ENCODE measurements around the gene ACE. TPM values are rescaled to one million over a fixed set of nuclear protein-coding genes. Genes with fewer than 3 reads are reported as not detected.
A peak's percentile ranks its signal among the peaks of the same experiment; 100 is the strongest.

Gene ACE
- total and polyA plus RNA-seq, 2 donors from 2014 or later = 4.3 to 12.9 TPM

- intact Hi-C loops (cut with DNase I) = no loop called here
- peaks cover 0 to 8% (median 0%) of the 10 kb centered on the region in 3 donors for H3K36me3 ChIP-seq (ENCODE audit: control insufficient read depth in 2 of 3, insufficient read depth in 3 of 3, low read length in 3 of 3)
- H3K27me3 ChIP-seq (ENCODE audit: control insufficient read depth, insufficient read depth, low read length) = no peaks in the 10 kb centered on the region
- no peak overlapping the region for H3K9ac ChIP-seq (ENCODE audit: low read length in 3 of 3)
- H3K9me3 ChIP-seq (ENCODE audit: control insufficient read depth in 2 of 3, insufficient read depth in 1 of 3, low read length in 3 of 3) = no peaks in the 10 kb centered on the region
- no peak overlapping the region for H3K27ac ChIP-seq (ENCODE audit: low read depth in 2 of 2, low read length in 2 of 2)
- no peak for TF ChIP-seq CTCF (IDR thresholded peaks at IDR 0.05; ENCODE audit: borderline replicate concordance, extremely low read depth, insufficient read depth)
- no peak overlapping the region for H3K4me3 ChIP-seq (ENCODE audit: low read length in 3 of 3)
- peaks cover 0 to 3% (median 1%) of the 10 kb centered on the region in 3 donors for H3K4me1 ChIP-seq (ENCODE audit: control insufficient read depth in 2 of 3, insufficient read depth in 2 of 3, low read depth in 1 of 3, low read length in 3 of 3)
- DNase-seq (peak in 2 of 5 donors; percentile 23), FAIRE-seq (no peak)
Measured at GRCh38 chr17:63483655-63484575, 7.1 kb downstream of the ACE start.

- Histone ChIP-seq H3K27me3 (ENCODE audit: control insufficient read depth, insufficient read depth, low read length) (no peaks in the 10 kb centered on the region), H3K9ac (ENCODE audit: low read length in 3 of 3) (no peak overlapping the region), H3K4me1 (ENCODE audit: control insufficient read depth in 2 of 3, insufficient read depth in 2 of 3, low read depth in 1 of 3, low read length in 3 of 3) (no peaks in the 10 kb centered on the region), H3K4me3 (ENCODE audit: low read length in 3 of 3) (no peak overlapping the region), H3K9me3 (ENCODE audit: control insufficient read depth in 2 of 3, insufficient read depth in 1 of 3, low read length in 3 of 3) (no peaks in the 10 kb centered on the region), H3K27ac (ENCODE audit: low read depth in 2 of 2, low read length in 2 of 2) (no peak overlapping the region), H3K36me3 (ENCODE audit: control insufficient read depth in 2 of 3, insufficient read depth in 3 of 3, low read length in 3 of 3) (peaks cover 0 to 8% (median 0%) of the 10 kb centered on the region in 3 donors)
- TF ChIP-seq CTCF (IDR thresholded peaks at IDR 0.05; ENCODE audit: borderline replicate concordance, extremely low read depth, insufficient read depth) = no peak
- peak in 2 of 5 donors; percentile 21 to 47 for DNase-seq
- FAIRE-seq = no peak
- intact Hi-C loops (cut with DNase I) = no loop called here
Measured at GRCh38 chr17:63486317-63487013, 9.6 kb downstream of the ACE start.

GRCh38 chr17:63487014-63487339, 10.1 kb downstream of the ACE start:
- intact Hi-C loops (cut with DNase I) = no loop called here
- H3K36me3 ChIP-seq (ENCODE audit: control insufficient read depth in 2 of 3, insufficient read depth in 3 of 3, low read length in 3 of 3) = peaks cover 0 to 8% (median 0%) of the 10 kb centered on the region in 3 donors
- H3K4me3 ChIP-seq (ENCODE audit: low read length in 3 of 3) = no peak overlapping the region
- H3K4me1 ChIP-seq (ENCODE audit: control insufficient read depth in 2 of 3, insufficient read depth in 2 of 3, low read depth in 1 of 3, low read length in 3 of 3) = no peaks in the 10 kb centered on the region
- H3K9me3 ChIP-seq (ENCODE audit: control insufficient read depth in 2 of 3, insufficient read depth in 1 of 3, low read length in 3 of 3) = no peaks in the 10 kb centered on the region
- no peaks in the 10 kb centered on the region for H3K27me3 ChIP-seq (ENCODE audit: control insufficient read depth, insufficient read depth, low read length)
- FAIRE-seq (no peak), DNase-seq (peak in 2 of 5 donors; percentile 19 to 49)
- TF ChIP-seq CTCF (IDR thresholded peaks at IDR 0.05; ENCODE audit: borderline replicate concordance, extremely low read depth, insufficient read depth) = no peak
- no peak overlapping the region for H3K9ac ChIP-seq (ENCODE audit: low read length in 3 of 3)
- no peak overlapping the region for H3K27ac ChIP-seq (ENCODE audit: low read depth in 2 of 2, low read length in 2 of 2)

Measured in kidney (tissue), 14 donors.